H1 (cell line): ENCODE measurements around the gene RICTOR.

Source experiments
- CBX8 ChIP-seq: fragments of 300-800, 300-1000 bp; sonication (generic); IDR thresholded peaks from 2 replicates; pipeline ENCODE4 v1.7.1; 2016; ENCODE audit warnings: low read depth, low read length, borderline replicate concordance
- EZH2 ChIP-seq: fragments of 200-600 bp; sonication (generic); IDR thresholded peaks from 2 replicates; pipeline ENCODE4 v1.7.1; 2012; ENCODE audit warnings: low read depth, mild to moderate bottlenecking, moderate library complexity, low read length, inconsistent platforms; ENCODE audit not compliant: severe bottlenecking
- MAFK ChIP-seq: IDR thresholded peaks from 2 replicates; pipeline ENCODE4 v1.6.1; 2012; ENCODE audit warnings: low read depth, mild to moderate bottlenecking, improper control_type of control experiment, low read length
- SP2 ChIP-seq: IDR thresholded peaks from 2 replicates; pipeline ENCODE4 v1.6.1; 2012; ENCODE audit warnings: mild to moderate bottlenecking, low read length, inconsistent platforms
- TAF1 ChIP-seq: IDR thresholded peaks from 2 replicates; pipeline ENCODE4 v1.6.1; 2011; ENCODE audit warnings: mild to moderate bottlenecking, low read depth, low read length
- TF ChIP-seq, protein P1 (sequence below), 3 experiments: IDR thresholded peaks; 1 replicate in 2 of 3; 2 replicates in 1 of 3; pipeline versions ENCODE4 v1.5.1 to v1.6.1; 2011; ENCODE audit warnings: low read length in 3 of 3, mild to moderate bottlenecking in 3 of 3, inconsistent platforms in 2 of 3, low read depth in 1 of 3, moderate library complexity in 1 of 3; ENCODE audit not compliant: insufficient read depth in 1 of 3; ENCODE audit errors: control extremely low read depth in 1 of 3

GRCh38 chr5:39118638-39119037 is 44.4 kb upstream of the RICTOR start:
- TF ChIP-seq MAFK (no peak), SP2 (no peak), CBX8 (no peak), TAF1 (no peak), EZH2 (no peak)
- TF ChIP-seq, protein P1, sequence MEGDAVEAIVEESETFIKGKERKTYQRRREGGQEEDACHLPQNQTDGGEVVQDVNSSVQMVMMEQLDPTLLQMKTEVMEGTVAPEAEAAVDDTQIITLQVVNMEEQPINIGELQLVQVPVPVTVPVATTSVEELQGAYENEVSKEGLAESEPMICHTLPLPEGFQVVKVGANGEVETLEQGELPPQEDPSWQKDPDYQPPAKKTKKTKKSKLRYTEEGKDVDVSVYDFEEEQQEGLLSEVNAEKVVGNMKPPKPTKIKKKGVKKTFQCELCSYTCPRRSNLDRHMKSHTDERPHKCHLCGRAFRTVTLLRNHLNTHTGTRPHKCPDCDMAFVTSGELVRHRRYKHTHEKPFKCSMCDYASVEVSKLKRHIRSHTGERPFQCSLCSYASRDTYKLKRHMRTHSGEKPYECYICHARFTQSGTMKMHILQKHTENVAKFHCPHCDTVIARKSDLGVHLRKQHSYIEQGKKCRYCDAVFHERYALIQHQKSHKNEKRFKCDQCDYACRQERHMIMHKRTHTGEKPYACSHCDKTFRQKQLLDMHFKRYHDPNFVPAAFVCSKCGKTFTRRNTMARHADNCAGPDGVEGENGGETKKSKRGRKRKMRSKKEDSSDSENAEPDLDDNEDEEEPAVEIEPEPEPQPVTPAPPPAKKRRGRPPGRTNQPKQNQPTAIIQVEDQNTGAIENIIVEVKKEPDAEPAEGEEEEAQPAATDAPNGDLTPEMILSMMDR (IDR thresholded peaks at IDR 0.05; ENCODE audit: control extremely low read depth in 1 of 3, insufficient read depth in 1 of 3, low read depth in 1 of 3, low read length in 3 of 3) = no peak
